ENCODE measurements around the gene VIT.

VIT gene

DNA sequence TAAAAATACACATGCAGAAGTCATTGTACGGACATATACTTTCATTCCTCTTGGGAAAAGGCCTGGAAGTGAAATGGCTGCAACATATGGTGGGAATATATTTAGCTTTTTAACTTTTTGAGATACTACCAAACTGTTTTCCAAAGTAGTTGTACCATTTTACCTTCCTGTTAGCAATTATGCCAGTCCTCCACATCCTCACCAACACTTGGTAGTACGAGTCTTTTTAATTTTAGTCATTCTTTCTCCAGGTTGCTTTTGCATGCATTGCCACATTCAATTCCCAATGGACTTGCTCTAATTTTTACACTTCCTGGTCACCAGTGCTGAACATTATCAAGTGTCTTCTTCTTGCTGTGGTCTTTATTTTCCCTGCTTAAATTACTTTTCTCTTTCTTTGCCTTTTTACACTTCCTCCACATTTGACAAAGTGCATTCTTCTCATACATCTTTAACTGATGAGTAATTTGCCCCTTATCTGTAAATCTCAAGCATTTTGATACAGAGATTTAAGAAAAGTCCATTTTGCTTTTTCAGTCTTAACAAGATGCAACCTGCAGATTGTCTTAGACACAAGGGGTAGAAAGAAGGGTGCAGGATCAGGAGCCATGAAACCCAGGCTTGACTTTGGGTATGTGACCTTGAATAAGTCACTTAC, 14.5 kb downstream of the VIT start:
- no peak for DNase-seq (ENCODE audit: low read depth in 1 of 2, low spot score in 1 of 2)
- no peaks in the 10 kb centered on the region for H3K27me3 ChIP-seq (ENCODE audit: insufficient read depth, poor library complexity, severe bottlenecking)
- TF ChIP-seq POLR2AphosphoS5 (IDR thresholded peaks at IDR 0.05; ENCODE audit: low read depth) (no peak), REST (IDR thresholded peaks at IDR 0.05; ENCODE audit: insufficient replicate concordance, low read depth) (no peak), SPI1 (IDR thresholded peaks at IDR 0.05; ENCODE audit: borderline replicate concordance, low read depth) (no peak), GABPA (IDR thresholded peaks at IDR 0.05; ENCODE audit: low read depth) (no peak)
- TF ChIP-seq, protein P1, sequence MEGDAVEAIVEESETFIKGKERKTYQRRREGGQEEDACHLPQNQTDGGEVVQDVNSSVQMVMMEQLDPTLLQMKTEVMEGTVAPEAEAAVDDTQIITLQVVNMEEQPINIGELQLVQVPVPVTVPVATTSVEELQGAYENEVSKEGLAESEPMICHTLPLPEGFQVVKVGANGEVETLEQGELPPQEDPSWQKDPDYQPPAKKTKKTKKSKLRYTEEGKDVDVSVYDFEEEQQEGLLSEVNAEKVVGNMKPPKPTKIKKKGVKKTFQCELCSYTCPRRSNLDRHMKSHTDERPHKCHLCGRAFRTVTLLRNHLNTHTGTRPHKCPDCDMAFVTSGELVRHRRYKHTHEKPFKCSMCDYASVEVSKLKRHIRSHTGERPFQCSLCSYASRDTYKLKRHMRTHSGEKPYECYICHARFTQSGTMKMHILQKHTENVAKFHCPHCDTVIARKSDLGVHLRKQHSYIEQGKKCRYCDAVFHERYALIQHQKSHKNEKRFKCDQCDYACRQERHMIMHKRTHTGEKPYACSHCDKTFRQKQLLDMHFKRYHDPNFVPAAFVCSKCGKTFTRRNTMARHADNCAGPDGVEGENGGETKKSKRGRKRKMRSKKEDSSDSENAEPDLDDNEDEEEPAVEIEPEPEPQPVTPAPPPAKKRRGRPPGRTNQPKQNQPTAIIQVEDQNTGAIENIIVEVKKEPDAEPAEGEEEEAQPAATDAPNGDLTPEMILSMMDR (IDR thresholded peaks at IDR 0.05; ENCODE audit: insufficient read depth, low read length), result no peak
- no peak overlapping the region for H3K4me3 ChIP-seq (replicated peaks; ENCODE audit: insufficient read depth, low read length)
- H3K27ac ChIP-seq (replicated peaks), result no peak overlapping the region

DNA sequence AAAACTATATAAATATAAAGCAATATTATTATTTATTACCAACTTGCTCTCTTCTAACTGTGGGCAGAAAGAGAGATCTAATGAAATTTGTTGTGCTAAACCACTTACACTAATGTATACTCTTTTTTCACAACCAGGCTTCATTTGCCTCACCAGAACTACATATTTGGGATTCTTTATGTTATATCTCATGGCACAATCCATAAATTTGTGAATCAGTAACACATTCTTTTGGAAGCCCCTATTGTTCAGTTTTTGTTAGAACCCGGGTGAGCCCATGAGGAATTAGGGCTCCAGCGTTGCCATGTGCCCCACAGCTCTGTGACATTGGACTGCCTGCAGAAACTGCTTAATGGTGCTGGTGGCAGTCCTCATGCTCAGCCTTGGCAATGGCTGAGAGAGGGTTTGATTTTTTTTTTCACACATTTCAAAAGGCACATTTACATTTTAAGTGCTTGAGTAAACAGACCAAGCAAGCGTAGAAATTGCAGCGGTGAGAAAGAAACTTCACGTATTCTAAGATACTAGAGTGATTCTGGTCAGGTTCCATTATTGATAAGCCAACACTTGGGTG, 15.3 kb downstream of the VIT start:
- DNase-seq (ENCODE audit: low read depth in 1 of 2, low spot score in 1 of 2), result no peak
- Histone ChIP-seq H3K27me3 (ENCODE audit: insufficient read depth, poor library complexity, severe bottlenecking) (no peaks in the 10 kb centered on the region), H3K4me3 (replicated peaks; ENCODE audit: insufficient read depth, low read length) (no peak overlapping the region), H3K27ac (replicated peaks) (no peak overlapping the region)
- TF ChIP-seq, protein P1 (IDR thresholded peaks at IDR 0.05; ENCODE audit: insufficient read depth, low read length), result no peak
- TF ChIP-seq GABPA (IDR thresholded peaks at IDR 0.05; ENCODE audit: low read depth), result no peak
- no peak for TF ChIP-seq SPI1 (IDR thresholded peaks at IDR 0.05; ENCODE audit: borderline replicate concordance, low read depth)
- no peak for TF ChIP-seq REST (IDR thresholded peaks at IDR 0.05; ENCODE audit: insufficient replicate concordance, low read depth)
- no peak for TF ChIP-seq POLR2AphosphoS5 (IDR thresholded peaks at IDR 0.05; ENCODE audit: low read depth)

DNA sequence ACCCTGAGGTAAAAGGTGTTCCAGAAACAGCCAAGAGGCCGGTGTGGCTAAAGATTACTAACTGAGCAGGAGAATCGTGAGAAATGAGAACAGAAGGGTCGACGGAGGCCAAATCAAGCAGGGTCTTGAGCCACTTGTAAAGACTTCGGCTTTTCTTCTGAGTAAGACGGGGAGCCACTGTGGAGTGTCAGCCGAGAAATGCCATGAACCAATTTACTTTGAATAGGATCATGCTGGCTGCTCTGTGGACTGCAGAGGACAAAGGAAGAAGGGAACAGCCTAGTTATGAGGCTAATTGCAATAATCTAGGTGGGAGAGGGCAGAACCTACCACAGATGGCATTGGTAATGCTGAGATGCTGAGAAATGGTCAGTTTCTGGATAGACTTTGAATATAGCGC, 16.8 kb downstream of the VIT start:
- Histone ChIP-seq H3K4me3 (replicated peaks; ENCODE audit: insufficient read depth, low read length) (no peak overlapping the region), H3K27me3 (ENCODE audit: insufficient read depth, poor library complexity, severe bottlenecking) (no peaks in the 10 kb centered on the region), H3K27ac (replicated peaks) (no peak overlapping the region)
- no peak for DNase-seq (ENCODE audit: low read depth in 1 of 2, low spot score in 1 of 2)
- TF ChIP-seq POLR2AphosphoS5 (IDR thresholded peaks at IDR 0.05; ENCODE audit: low read depth) (no peak), GABPA (IDR thresholded peaks at IDR 0.05; ENCODE audit: low read depth) (no peak), SPI1 (IDR thresholded peaks at IDR 0.05; ENCODE audit: borderline replicate concordance, low read depth) (no peak), REST (IDR thresholded peaks at IDR 0.05; ENCODE audit: insufficient replicate concordance, low read depth) (no peak)
- TF ChIP-seq, protein P1 (IDR thresholded peaks at IDR 0.05; ENCODE audit: insufficient read depth, low read length), result no peak

Data from HL-60 (cell line).